Muscle layer of duodenum (tissue), 2 donors: Measurements from ENCODE around the gene GRIK1.

ENCODE experiments used
- H3K27ac ChIP-seq: one replicate; pipeline ENCODE4 v1.7.0; 2013; ENCODE audit warnings: mild to moderate bottlenecking, low read length
- H3K27me3 ChIP-seq: one replicate; pipeline ENCODE4 v1.7.0; 2013; ENCODE audit warnings: low read depth, mild to moderate bottlenecking, control low read depth, low read length
- H3K36me3 ChIP-seq, 2 donors: one replicate each; pipeline ENCODE4 v1.7.0; 2013; ENCODE audit warnings: low read length in 2 of 2, control low read depth in 1 of 2, mild to moderate bottlenecking in 1 of 2; ENCODE audit not compliant: insufficient read depth in 2 of 2, control insufficient read depth in 1 of 2
- H3K4me1 ChIP-seq, 2 donors: one replicate each; pipeline ENCODE4 v1.7.0; 2013; ENCODE audit warnings: low read length in 2 of 2, mild to moderate bottlenecking in 2 of 2, control low read depth in 1 of 2, moderate library complexity in 1 of 2; ENCODE audit not compliant: insufficient read depth in 2 of 2, control insufficient read depth in 1 of 2
- H3K4me3 ChIP-seq, 2 donors: one replicate each; pipeline ENCODE4 v1.7.0; 2013; ENCODE audit warnings: low read length in 2 of 2, low read depth in 1 of 2, mild to moderate bottlenecking in 1 of 2
- H3K9me3 ChIP-seq, 2 donors: one replicate each; pipeline ENCODE4 v1.7.0; 2013; ENCODE audit warnings: low read length in 2 of 2, control low read depth in 1 of 2, mild to moderate bottlenecking in 1 of 2; ENCODE audit not compliant: control insufficient read depth in 1 of 2
- donor health status: healthy.

Gene GRIK1

GRCh38 chr21:29739176-29739575 lies 200.6 kb downstream of the GRIK1 start:
- H3K27me3 ChIP-seq = no peaks in the 10 kb centered on the region
- no peaks in the 10 kb centered on the region for H3K9me3 ChIP-seq
- no peak overlapping the region for H3K4me3 ChIP-seq
- H3K36me3 ChIP-seq = no peaks in the 10 kb centered on the region
- no peak overlapping the region for H3K27ac ChIP-seq
- no peaks in the 10 kb centered on the region for H3K4me1 ChIP-seq

GRCh38 chr21:29738730-29739129 lies 201.1 kb downstream of the GRIK1 start:
- H3K36me3 ChIP-seq = no peaks in the 10 kb centered on the region
- H3K4me3 ChIP-seq = no peak overlapping the region
- no peaks in the 10 kb centered on the region for H3K9me3 ChIP-seq
- no peaks in the 10 kb centered on the region for H3K27me3 ChIP-seq
- H3K4me1 ChIP-seq = no peaks in the 10 kb centered on the region
- H3K27ac ChIP-seq = no peak overlapping the region

DNA sequence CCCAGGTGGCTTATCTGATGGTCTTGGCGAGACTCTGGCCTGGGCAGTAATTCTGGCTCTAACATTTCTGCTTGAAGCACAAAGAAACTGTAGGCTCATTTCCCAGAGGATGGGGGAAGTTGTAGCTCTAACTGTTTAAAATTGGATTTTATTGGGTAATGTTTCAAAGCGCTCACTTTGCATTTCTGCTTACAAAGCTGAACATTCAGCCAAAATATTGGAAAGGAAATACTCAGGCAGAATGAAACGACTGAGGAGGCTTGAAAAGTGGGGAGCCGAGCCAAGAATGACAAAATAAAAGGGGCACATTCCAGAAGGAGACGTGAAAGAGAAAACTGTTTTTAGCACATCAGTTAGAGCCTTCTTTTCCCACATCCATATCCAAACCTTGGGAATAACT lies 202.6 kb downstream of the GRIK1 start:
- Histone ChIP-seq H3K27ac (no peak overlapping the region), H3K4me1 (no peaks in the 10 kb centered on the region), H3K9me3 (no peaks in the 10 kb centered on the region), H3K27me3 (no peaks in the 10 kb centered on the region), H3K4me3 (no peak overlapping the region), H3K36me3 (no peaks in the 10 kb centered on the region)

DNA sequence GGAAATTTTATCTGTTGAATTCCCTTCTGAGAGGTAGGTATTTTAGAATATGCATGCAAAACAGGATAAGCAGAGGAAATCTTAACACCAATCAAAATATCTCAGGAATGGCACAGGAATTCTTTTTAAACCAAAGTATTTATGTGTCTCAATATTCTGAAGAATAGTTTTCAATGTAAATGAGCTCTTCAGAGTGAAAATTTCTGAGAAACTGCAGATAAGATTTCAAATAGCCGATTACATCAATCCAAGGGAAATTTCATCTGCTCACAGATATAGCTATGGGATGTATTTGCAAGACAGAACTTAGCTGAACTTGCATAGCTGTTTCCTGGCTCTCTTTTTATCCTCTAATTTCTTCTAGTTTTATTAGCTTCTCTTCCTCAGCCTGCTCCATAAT lies 209.5 kb downstream of the GRIK1 start:
- Histone ChIP-seq H3K4me1 (no peaks in the 10 kb centered on the region), H3K27me3 (no peaks in the 10 kb centered on the region), H3K9me3 (no peaks in the 10 kb centered on the region), H3K4me3 (no peak overlapping the region), H3K36me3 (no peaks in the 10 kb centered on the region), H3K27ac (no peak overlapping the region)

GRCh38 chr21:29726044-29726443 lies 213.8 kb downstream of the GRIK1 start:
- Histone ChIP-seq H3K27ac (no peak overlapping the region), H3K27me3 (no peaks in the 10 kb centered on the region), H3K4me1 (no peaks in the 10 kb centered on the region), H3K4me3 (no peak overlapping the region), H3K36me3 (no peaks in the 10 kb centered on the region), H3K9me3 (no peaks in the 10 kb centered on the region)

- Histone ChIP-seq H3K9me3 (no peaks in the 10 kb centered on the region), H3K27ac (no peak overlapping the region), H3K27me3 (no peaks in the 10 kb centered on the region), H3K4me3 (no peak overlapping the region), H3K4me1 (no peaks in the 10 kb centered on the region), H3K36me3 (no peaks in the 10 kb centered on the region)
Observed at GRCh38 chr21:29725025-29725736, 214.6 kb downstream of the GRIK1 start.

GRCh38 chr21:29721964-29722363 lies 217.8 kb downstream of the GRIK1 start:
- Histone ChIP-seq H3K36me3 (no peaks in the 10 kb centered on the region), H3K27ac (no peak overlapping the region), H3K4me1 (no peaks in the 10 kb centered on the region), H3K4me3 (no peak overlapping the region), H3K27me3 (no peaks in the 10 kb centered on the region), H3K9me3 (no peaks in the 10 kb centered on the region)

GRCh38 chr21:29721221-29721620 lies 218.6 kb downstream of the GRIK1 start:
- Histone ChIP-seq H3K36me3 (no peaks in the 10 kb centered on the region), H3K4me1 (no peaks in the 10 kb centered on the region), H3K27ac (no peak overlapping the region), H3K4me3 (no peak overlapping the region), H3K27me3 (no peaks in the 10 kb centered on the region), H3K9me3 (no peaks in the 10 kb centered on the region)

GRCh38 chr21:29719521-29719920 lies 220.3 kb downstream of the GRIK1 start:
- no peaks in the 10 kb centered on the region for H3K9me3 ChIP-seq
- no peak overlapping the region for H3K4me3 ChIP-seq
- H3K36me3 ChIP-seq = no peaks in the 10 kb centered on the region
- H3K27ac ChIP-seq = no peak overlapping the region
- no peaks in the 10 kb centered on the region for H3K4me1 ChIP-seq
- H3K27me3 ChIP-seq = no peaks in the 10 kb centered on the region

- Histone ChIP-seq H3K4me3 (no peak overlapping the region), H3K9me3 (no peaks in the 10 kb centered on the region), H3K27ac (no peak overlapping the region), H3K27me3 (no peaks in the 10 kb centered on the region), H3K36me3 (no peaks in the 10 kb centered on the region), H3K4me1 (no peaks in the 10 kb centered on the region)
Observed at GRCh38 chr21:29718081-29718815, 221.5 kb downstream of the GRIK1 start.

DNA sequence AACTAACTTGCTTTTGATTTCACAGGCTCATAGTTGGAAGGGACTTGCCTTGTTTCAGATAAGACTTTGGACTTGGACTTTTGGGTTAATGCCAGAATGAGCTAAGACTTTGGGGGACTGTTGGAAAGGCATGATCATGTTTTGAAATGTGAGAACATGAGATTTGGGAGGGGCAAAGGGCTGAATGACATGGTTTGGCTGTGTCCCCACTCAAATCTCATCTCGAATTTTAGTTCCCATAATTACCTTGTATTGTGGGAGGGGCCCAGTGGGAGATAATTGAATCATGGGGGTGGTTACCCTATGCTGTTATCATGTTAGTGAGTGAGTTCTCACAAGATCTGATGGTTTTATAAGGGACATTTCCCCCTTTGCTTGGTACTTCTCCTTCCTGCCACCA lies 222.1 kb downstream of the GRIK1 start:
- Histone ChIP-seq H3K27me3 (no peaks in the 10 kb centered on the region), H3K4me1 (no peaks in the 10 kb centered on the region), H3K4me3 (no peak overlapping the region), H3K9me3 (no peaks in the 10 kb centered on the region), H3K27ac (no peak overlapping the region), H3K36me3 (no peaks in the 10 kb centered on the region)

DNA sequence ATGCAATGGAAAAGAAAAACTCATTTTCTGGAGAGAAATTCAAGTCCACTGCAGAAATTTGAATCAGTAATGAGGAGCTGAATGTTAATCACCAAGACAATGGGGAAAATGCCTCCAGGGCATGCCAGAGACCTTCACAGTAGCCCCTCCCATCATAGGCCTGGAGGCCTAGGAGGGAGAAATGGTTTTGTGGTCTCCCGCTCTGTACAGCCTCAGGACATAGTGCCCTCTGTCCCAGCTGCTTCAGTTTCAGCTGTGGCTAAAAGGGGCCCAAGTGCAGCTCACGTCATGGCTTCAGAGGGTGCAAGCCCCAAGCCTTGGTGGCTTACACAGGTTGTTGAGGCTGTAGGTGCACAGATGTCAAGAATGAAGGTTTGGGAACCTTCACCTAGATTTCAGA lies 223.0 kb downstream of the GRIK1 start:
- H3K27me3 ChIP-seq = no peaks in the 10 kb centered on the region
- H3K4me1 ChIP-seq = no peaks in the 10 kb centered on the region
- no peak overlapping the region for H3K4me3 ChIP-seq
- no peak overlapping the region for H3K27ac ChIP-seq
- H3K9me3 ChIP-seq = no peaks in the 10 kb centered on the region
- no peaks in the 10 kb centered on the region for H3K36me3 ChIP-seq
